K562 (cell line): Measurements from ENCODE around the gene CENPA. TPM values are rescaled to one million over a fixed set of nuclear protein-coding genes. Genes with fewer than 3 reads are reported as not detected.

Source experiments
- ATAC-seq: fragments of 200-7000 bp; cut with Tn5 transposase; 3 replicates; pipeline ENCODE4 v1.9.1; 2020; ENCODE audit warnings: moderate library complexity
- BruUV-seq: library from RNA; stranded (reverse); fragments of 400-500 nt; replicated peaks from 2 replicates; lab custom pipeline; 2021; lab: Mats Ljungman, UMichigan
- CTCF ChIA-PET: fragments of 300-600 bp; formaldehyde crosslinking; extraction: SDS; loops from one replicate; lab custom pipeline; 2021; ENCODE audit warnings: low intra/inter-chr PET ratio; lab: Yijun Ruan, JAX
- POLR2A ChIA-PET: fragments of 300-600, 350-650 bp; sonication (Branson Sonifier 250); formaldehyde crosslinking; extraction: SDS; loops from one replicate; lab custom pipeline; 2021; ENCODE audit warnings: antibody characterized with exemption, inconsistent platforms; lab: Yijun Ruan, JAX
- DNase-seq, 4 experiments: peaks; one replicate each; pipeline versions ENCODE4 v3.0.0 to v3.0.0-alpha.2; 2011 to 2018; ENCODE audit warnings: low spot score in 3 of 4, mixed read lengths in 3 of 4; ENCODE audit errors: extremely low read depth in 1 of 4
- FAIRE-seq: peaks from 2 replicates; lab custom pipeline; 2011; peaks lifted over from hg19 to GRCh38; lab: Jason Lieb, UNC
- H2AFZ ChIP-seq: 2 replicates; pipeline ENCODE4 v1.6.0; 2011; ENCODE audit warnings: low read depth, low read length, control low read depth, inconsistent platforms
- H3K27ac ChIP-seq: fragments of 200-600 bp; 3 replicates; pipeline ENCODE4 v1.8.0; 2011; ENCODE audit warnings: low read depth, mild to moderate bottlenecking, control low read depth, inconsistent platforms, low read length, moderate library complexity, mixed read lengths; ENCODE audit errors: extremely low read depth
- H3K27me3 ChIP-seq, 2 experiments: fragments of 300-600 bp in 1 of 2; 2 replicates in 1 of 2; 3 replicates in 1 of 2; pipeline versions ENCODE4 v1.6.0 to v1.8.0; 2011; ENCODE audit warnings: inconsistent platforms in 2 of 2, low read length in 2 of 2, mild to moderate bottlenecking in 1 of 2, mixed read lengths in 1 of 2, moderate library complexity in 1 of 2; ENCODE audit not compliant: control insufficient read depth in 2 of 2, insufficient read depth in 2 of 2
- H3K36me3 ChIP-seq: fragments of 300-600 bp; 3 replicates; pipeline ENCODE4 v1.8.0; 2011; ENCODE audit warnings: mild to moderate bottlenecking, low read length, inconsistent platforms; ENCODE audit not compliant: control insufficient read depth, insufficient read depth
- H3K4me1 ChIP-seq, 2 experiments: fragments of 200-600 bp in 1 of 2; replicated peaks in 1 of 2; 2 replicates in 1 of 2; 3 replicates in 1 of 2; pipeline versions ENCODE4 v1.5.1 to v1.8.0; 2011; ENCODE audit warnings: inconsistent platforms in 2 of 2, low read length in 2 of 2, mild to moderate bottlenecking in 1 of 2, mixed read lengths in 1 of 2, moderate library complexity in 1 of 2; ENCODE audit not compliant: control insufficient read depth in 2 of 2, insufficient read depth in 2 of 2
- H3K4me2 ChIP-seq: 2 replicates; pipeline ENCODE4 v1.6.1; 2011; ENCODE audit warnings: low read length, control low read depth, inconsistent platforms, mixed read lengths; ENCODE audit not compliant: insufficient read depth
- H3K4me3 ChIP-seq: fragments of 200-600 bp; sonication (generic), shearing (Covaris generic); 2 replicates; pipeline ENCODE4 v1.5.1; 2016; ENCODE audit warnings: control low read depth, inconsistent platforms
- H3K79me2 ChIP-seq: fragments of 200-600 bp; 3 replicates; pipeline ENCODE4 v1.8.0; 2011; ENCODE audit warnings: low read length, inconsistent platforms; ENCODE audit not compliant: control insufficient read depth, insufficient read depth
- H3K9ac ChIP-seq, 2 experiments: 2 replicates each; pipeline versions ENCODE4 v1.6.0 to v1.6.1; 2011; ENCODE audit warnings: low read depth in 2 of 2, low read length in 2 of 2, control low read depth in 1 of 2, inconsistent platforms in 1 of 2, mild to moderate bottlenecking in 1 of 2, mixed read lengths in 1 of 2; ENCODE audit not compliant: insufficient read depth in 1 of 2
- H3K9me1 ChIP-seq: one replicate; pipeline ENCODE4 v1.6.0; 2011; ENCODE audit warnings: inconsistent platforms, mild to moderate bottlenecking, low read length, moderate library complexity; ENCODE audit not compliant: control insufficient read depth, insufficient read depth
- H3K9me3 ChIP-seq: replicated peaks from 2 replicates; pipeline ENCODE4 v1.5.1; 2011; ENCODE audit warnings: low read depth, low read length, inconsistent platforms; ENCODE audit not compliant: control insufficient read depth, insufficient read depth
- H4K20me1 ChIP-seq: replicated peaks from 2 replicates; pipeline ENCODE4 v1.6.1; 2011; ENCODE audit warnings: low read length, inconsistent platforms, mixed read lengths; ENCODE audit not compliant: control insufficient read depth, insufficient read depth
- CBFA2T3 ChIP-seq: fragments of 450-650 bp; IDR thresholded peaks from 2 replicates; pipeline ENCODE4 v1.6.1; 2017
- GMEB1 ChIP-seq: fragments of 250-450 bp; sonication (Bioruptor Pico); IDR thresholded peaks from 2 replicates; pipeline ENCODE4 v1.4.0; 2020; ENCODE audit warnings: mild to moderate bottlenecking
- KDM1A ChIP-seq, 2 experiments: fragments of 450-650 bp; IDR thresholded peaks; 2 replicates each; pipeline ENCODE4 v1.6.1; 2016; ENCODE audit warnings: mild to moderate bottlenecking in 2 of 2
- NEUROD1 ChIP-seq: fragments of 150-350 bp; IDR thresholded peaks from 2 replicates; pipeline ENCODE4 v1.6.1; 2014; ENCODE audit warnings: borderline replicate concordance, low read length, low read depth; ENCODE audit not compliant: partially characterized antibody
- ZNF146 ChIP-seq: IDR thresholded peaks from one replicate; pipeline ENCODE4 v1.6.1; 2018; ENCODE audit warnings: missing compliant biosample characterization; ENCODE audit not compliant: unreplicated experiment
- WGBS: fragments of 100-300 bp; shearing (Covaris generic); methylation state at CpG from one replicate; pipeline ENCODE4 v1.1.6; 2016; ENCODE audit warnings: low coverage, mixed read lengths; ENCODE audit not compliant: insufficient coverage; ENCODE audit errors: missing lambda C conversion rate; 5-methylcytosine and 5-hydroxymethylcytosine counted together
- in situ Hi-C: fragments of 300-500 bp; cut with MboI; formaldehyde crosslinking; loops from 4 replicates; pipeline ENCODE4 v1.15.0; 2018; ENCODE audit warnings: inconsistent platforms, mixed read lengths
- intact Hi-C: fragments of 100-400 bp; cut with micrococcal nuclease; formaldehyde crosslinking; loops from 2 replicates; pipeline ENCODE4 v1.14.2; 2022
- polyA plus RNA-seq, 8 experiments: library from polyadenylated mRNA; depleted of rRNA in 4 of 8; stranded (reverse) in 5 of 8; unstranded in 3 of 8; fragments of >200 nt; fragmentation: Nextera tagmentation in 2 of 8; fragmentation: Illumina TruSeq in 1 of 8; extraction: Ambion mirVana in 2 of 8; extraction: Trizol in 1 of 8; gene quantifications; 2 replicates each; pipeline versions ENCODE4 v1.2.1 to v1.2.3, GENCODE V29; 2011 to 2014; ENCODE audit warnings: inconsistent platforms in 1 of 8, missing spikeins in 1 of 8
- total RNA-seq, 7 experiments: library from RNA; depleted of rRNA in 6 of 7; stranded (reverse); fragments of >200 nt in 6 of 7; fragmentation: Illumina TruSeq in 2 of 7; extraction: Trizol in 2 of 7; gene quantifications; 2 replicates each; pipeline versions ENCODE4 v1.2.1 to v1.2.3, GENCODE V29; 2011 to 2021; ENCODE audit warnings: low replicate concordance in 1 of 7

Gene CENPA
- total and polyA plus RNA-seq, 9 of the 15 experiments (the other 6 are each of a cell fraction or from before 2014, with no cell fraction given) = 11.3 to 61.7 (median 44.7) TPM

- POLR2A ChIA-PET = interaction anchor here (1.1 kb wide), 1 partner anchor 10 kb away, joined by 3 read pairs; no protein-coding TSS in a partner anchor
- Histone ChIP-seq H3K36me3 (no peaks in the 10 kb centered on the region), H2AFZ (no peak overlapping the region), H3K27ac (no peak overlapping the region), H3K27me3 (peaks cover 2 to 5% of the 10 kb centered on the region in 2 experiments; a peak in 2 of 5 replicates), H3K4me2 (no peak overlapping the region), H4K20me1 (no peaks in the 10 kb centered on the region), H3K9me3 (no peaks in the 10 kb centered on the region), H3K4me1 (peaks cover 0 to 7% of the 10 kb centered on the region in 2 experiments; a peak in 2 of 5 replicates), H3K79me2 (no peaks in the 10 kb centered on the region), H3K9ac (0 out of 4 replicates have a peak overlapping the region, but pooled peaks of 1 of the 2 experiments have one; percentile 48), H3K9me1 (no peaks in the 10 kb centered on the region), H3K4me3 (no peak overlapping the region)
- DNase-seq (no peak), FAIRE-seq (no peak), ATAC-seq (no peak)
- no TSS peak for BruUV-seq
- TF ChIP-seq NEUROD1 (no peak), CBFA2T3 (peak; percentile 58), KDM1A (IDR thresholded peaks at IDR 0.05) (peak in 1 of 2 experiments; percentile 24; a peak in 1 of 4 replicates)
- intact Hi-C loops (no loop called here), in situ Hi-C loops (no loop called here)
- CTCF ChIA-PET = no interaction called here
- WGBS = 13% methylated on average over 4 of the region's 4 CpGs
Observed at GRCh38 chr2:26738481-26738880, 47.4 kb upstream of the CENPA start.

- H3K9ac ChIP-seq = no peak overlapping the region
- H3K4me3 ChIP-seq = no peak overlapping the region
- ATAC-seq (no peak), DNase-seq (no peak), FAIRE-seq (no peak)
- no peaks in the 10 kb centered on the region for H3K9me1 ChIP-seq
- 0 out of 5 replicates have a peak, but pooled peaks cover 0 to 5% of the 10 kb centered on the region in 2 experiments for H3K27me3 ChIP-seq
- peaks cover 0 to 7% of the 10 kb centered on the region in 2 experiments; a peak in 2 of 5 replicates for H3K4me1 ChIP-seq
- no peaks in the 10 kb centered on the region for H4K20me1 ChIP-seq
- no peaks in the 10 kb centered on the region for H3K79me2 ChIP-seq
- POLR2A ChIA-PET = interaction anchor here (0.6 kb wide), 1 partner anchor 47 kb away, joined by 3 read pairs; no protein-coding TSS in a partner anchor
- no TSS peak for BruUV-seq
- in situ Hi-C loops (no loop called here), intact Hi-C loops (no loop called here)
- H3K27ac ChIP-seq = no peak overlapping the region
- H3K9me3 ChIP-seq = no peaks in the 10 kb centered on the region
- CTCF ChIA-PET = no interaction called here
- H3K36me3 ChIP-seq = no peaks in the 10 kb centered on the region
- no peak overlapping the region for H3K4me2 ChIP-seq
- 16% methylated on average over 5 of the region's 7 CpGs for WGBS
- no peak for TF ChIP-seq GMEB1 (CRISPR knock-in tag)
- TF ChIP-seq ZNF146 (CRISPR knock-in tag) = peak; percentile 89
- H2AFZ ChIP-seq = no peak overlapping the region
Observed at GRCh38 chr2:26739514-26739913, 46.3 kb upstream of the CENPA start.
